HepG2 (cell line): ENCODE measurements around the gene ABAT. TPM values are rescaled to one million over a fixed set of nuclear protein-coding genes. Genes with fewer than 3 reads are reported as not detected.

Source experiments
- CCDC6 ChIP-seq: sonication (generic); formaldehyde crosslinking; IDR thresholded peaks from 2 replicates; pipeline ENCODE4 v1.8.1; 2022; ENCODE audit warnings: mild to moderate bottlenecking, missing genetic modification reagents, moderate library complexity
- ELF3 ChIP-seq: IDR thresholded peaks from 2 replicates; pipeline ENCODE4 v1.6.1; 2016; ENCODE audit warnings: missing genetic modification reagents, missing compliant biosample characterization
- FOXA1 ChIP-seq, 2 experiments: fragments of 450-650 bp in 1 of 2; sonication (generic) in 1 of 2; formaldehyde crosslinking in 1 of 2; IDR thresholded peaks; 2 replicates each; pipeline versions ENCODE4 v1.4.0 to v1.6.1; 2016 to 2020; ENCODE audit warnings: missing genetic modification reagents in 1 of 2
- HMGA1 ChIP-seq: sonication (generic); formaldehyde crosslinking; conservative IDR thresholded peaks from 2 replicates; pipeline ENCODE4 v1.4.0; 2020; ENCODE audit warnings: missing genetic modification reagents
- MED13 ChIP-seq: sonication (generic); formaldehyde crosslinking; IDR thresholded peaks from 2 replicates; pipeline ENCODE4 v1.5.0; 2020; ENCODE audit warnings: missing genetic modification reagents
- PAX8 ChIP-seq: sonication (generic); formaldehyde crosslinking; IDR thresholded peaks from 2 replicates; pipeline ENCODE4 v1.8.0; 2022; ENCODE audit warnings: mild to moderate bottlenecking, missing genetic modification reagents, borderline replicate concordance
- RNF2 ChIP-seq: fragments of 450-650 bp; conservative IDR thresholded peaks from 2 replicates; pipeline ENCODE4 v1.6.1; 2016; ENCODE audit warnings: low read depth
- SMARCE1 ChIP-seq: fragments of 450-650 bp; IDR thresholded peaks from 2 replicates; pipeline ENCODE4 v1.6.1; 2017; ENCODE audit warnings: borderline replicate concordance
- SMYD3 ChIP-seq: sonication (generic); formaldehyde crosslinking; IDR thresholded peaks from 2 replicates; pipeline ENCODE4 v1.8.1; 2023; ENCODE audit warnings: mild to moderate bottlenecking, missing genetic modification reagents
- SP1 ChIP-seq, 2 experiments: fragments of 450-650 bp in 1 of 2; sonication (generic) in 1 of 2; formaldehyde crosslinking in 1 of 2; IDR thresholded peaks; 2 replicates each; pipeline versions ENCODE4 v1.4.0 to v1.6.1; 2016 to 2020; ENCODE audit warnings: missing genetic modification reagents in 1 of 2
- TARDBP ChIP-seq: sonication (generic); formaldehyde crosslinking; IDR thresholded peaks from 2 replicates; pipeline ENCODE4 v1.8.0; 2022; ENCODE audit warnings: mild to moderate bottlenecking, missing genetic modification reagents
- TCF7 ChIP-seq: sonication (generic); IDR thresholded peaks from 2 replicates; pipeline ENCODE4 v1.6.1; 2016; ENCODE audit warnings: antibody characterized with exemption, low read depth
- ZBTB42 ChIP-seq: sonication (generic); formaldehyde crosslinking; IDR thresholded peaks from 2 replicates; pipeline ENCODE4 v1.5.0; 2020; ENCODE audit warnings: mild to moderate bottlenecking, missing genetic modification reagents
- ZNF549 ChIP-seq: sonication (generic); formaldehyde crosslinking; IDR thresholded peaks from 2 replicates; pipeline ENCODE4 v1.5.0; 2020; ENCODE audit warnings: missing genetic modification reagents
- ZNF615 ChIP-seq: sonication (generic); formaldehyde crosslinking; IDR thresholded peaks from 2 replicates; pipeline ENCODE4 v1.5.0; 2020; ENCODE audit warnings: mild to moderate bottlenecking, missing genetic modification reagents, borderline replicate concordance
- ZNF678 ChIP-seq: sonication (generic); formaldehyde crosslinking; IDR thresholded peaks from 2 replicates; pipeline ENCODE4 v1.4.0; 2020; ENCODE audit warnings: mild to moderate bottlenecking, missing genetic modification reagents
- ZNF773 ChIP-seq: sonication (generic); formaldehyde crosslinking; IDR thresholded peaks from 2 replicates; pipeline ENCODE4 v1.4.0; 2020; ENCODE audit warnings: missing genetic modification reagents, borderline replicate concordance
- ZNF879 ChIP-seq: sonication (generic); formaldehyde crosslinking; IDR thresholded peaks from 2 replicates; pipeline ENCODE4 v1.8.1; 2023; ENCODE audit warnings: missing genetic modification reagents
- polyA plus RNA-seq, 8 experiments: library from polyadenylated mRNA; depleted of rRNA in 3 of 8; stranded (reverse) in 7 of 8; unstranded in 1 of 8; fragments of >200 nt; fragmentation: Illumina TruSeq in 4 of 8; extraction: Trizol in 4 of 8; gene quantifications; 2 replicates each; pipeline versions ENCODE4 v1.2.1 to v1.2.3, GENCODE V29; 2011 to 2016; ENCODE audit warnings: low read depth in 4 of 8, missing spikeins in 1 of 8, mixed read lengths in 1 of 8; ENCODE audit not compliant: insufficient read depth in 1 of 8
- total RNA-seq, 5 experiments: library from RNA; depleted of rRNA; stranded (reverse); fragments of >200 nt; fragmentation: Illumina TruSeq; extraction: Trizol; gene quantifications; 2 replicates each; pipeline ENCODE4 v1.2.3, GENCODE V29; 2016; ENCODE audit warnings: low read depth in 1 of 5
- TF ChIP-seq, protein P1 (sequence below), 2 experiments: fragments of 450-650 bp in 1 of 2; sonication (generic) in 1 of 2; formaldehyde crosslinking in 1 of 2; IDR thresholded peaks; 2 replicates each; pipeline versions ENCODE4 v1.6.1 to v1.8.0; 2016 to 2022; ENCODE audit warnings: antibody characterized with exemption in 1 of 2, mild to moderate bottlenecking in 1 of 2, missing genetic modification reagents in 1 of 2
- TF ChIP-seq, protein P2 (sequence below): sonication (generic); formaldehyde crosslinking; IDR thresholded peaks from 2 replicates; pipeline ENCODE4 v1.8.0; 2022; ENCODE audit warnings: mild to moderate bottlenecking, missing genetic modification reagents, moderate library complexity

Gene ABAT
- total and polyA plus RNA-seq, 2 of the 13 experiments (the other 11 are each of a cell fraction or from before 2014, with no cell fraction given) = 47.6 to 97.3 TPM

DNA sequence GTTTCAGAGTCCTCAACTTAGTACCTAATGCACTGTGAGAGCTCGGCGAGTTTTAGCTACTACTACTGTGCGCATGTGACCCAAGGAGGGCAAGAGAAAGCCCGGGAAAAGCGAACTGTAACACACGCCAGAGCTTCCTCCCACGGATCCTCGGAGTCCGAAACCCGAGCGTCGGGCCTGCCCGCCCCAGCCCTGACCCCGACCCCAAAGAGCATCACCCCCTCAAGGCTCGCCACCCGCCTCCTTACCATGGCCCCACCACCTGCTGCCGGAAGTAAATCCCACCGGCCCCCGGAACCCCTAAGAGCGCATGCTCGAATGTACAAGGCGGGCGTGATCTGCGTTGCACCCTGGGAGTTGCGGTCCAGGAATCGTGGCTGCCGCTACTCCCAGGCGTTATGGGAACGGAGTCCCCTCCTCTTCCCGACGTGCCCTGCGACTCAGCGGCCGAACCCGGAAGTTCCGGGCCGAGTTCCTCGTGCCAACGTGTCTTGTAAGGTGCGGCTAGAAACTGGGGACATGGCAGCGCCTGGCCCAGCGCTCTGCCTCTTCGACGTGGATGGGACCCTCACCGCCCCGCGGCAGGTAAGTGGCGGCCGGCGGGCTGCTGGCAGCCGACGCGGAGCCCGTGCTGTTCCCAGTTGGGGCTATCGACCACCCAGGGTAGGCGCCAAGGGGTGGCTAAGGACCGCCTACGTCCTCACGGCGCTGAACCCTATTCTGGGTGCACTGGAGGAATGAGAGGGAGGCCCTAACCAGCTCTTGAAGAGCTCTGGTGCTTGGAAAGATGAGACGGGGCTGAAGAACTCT, 123.2 kb downstream of the ABAT start, which contains the start of the genes PMM2 and TMEM186 (continued):
- TF ChIP-seq, protein P1, sequence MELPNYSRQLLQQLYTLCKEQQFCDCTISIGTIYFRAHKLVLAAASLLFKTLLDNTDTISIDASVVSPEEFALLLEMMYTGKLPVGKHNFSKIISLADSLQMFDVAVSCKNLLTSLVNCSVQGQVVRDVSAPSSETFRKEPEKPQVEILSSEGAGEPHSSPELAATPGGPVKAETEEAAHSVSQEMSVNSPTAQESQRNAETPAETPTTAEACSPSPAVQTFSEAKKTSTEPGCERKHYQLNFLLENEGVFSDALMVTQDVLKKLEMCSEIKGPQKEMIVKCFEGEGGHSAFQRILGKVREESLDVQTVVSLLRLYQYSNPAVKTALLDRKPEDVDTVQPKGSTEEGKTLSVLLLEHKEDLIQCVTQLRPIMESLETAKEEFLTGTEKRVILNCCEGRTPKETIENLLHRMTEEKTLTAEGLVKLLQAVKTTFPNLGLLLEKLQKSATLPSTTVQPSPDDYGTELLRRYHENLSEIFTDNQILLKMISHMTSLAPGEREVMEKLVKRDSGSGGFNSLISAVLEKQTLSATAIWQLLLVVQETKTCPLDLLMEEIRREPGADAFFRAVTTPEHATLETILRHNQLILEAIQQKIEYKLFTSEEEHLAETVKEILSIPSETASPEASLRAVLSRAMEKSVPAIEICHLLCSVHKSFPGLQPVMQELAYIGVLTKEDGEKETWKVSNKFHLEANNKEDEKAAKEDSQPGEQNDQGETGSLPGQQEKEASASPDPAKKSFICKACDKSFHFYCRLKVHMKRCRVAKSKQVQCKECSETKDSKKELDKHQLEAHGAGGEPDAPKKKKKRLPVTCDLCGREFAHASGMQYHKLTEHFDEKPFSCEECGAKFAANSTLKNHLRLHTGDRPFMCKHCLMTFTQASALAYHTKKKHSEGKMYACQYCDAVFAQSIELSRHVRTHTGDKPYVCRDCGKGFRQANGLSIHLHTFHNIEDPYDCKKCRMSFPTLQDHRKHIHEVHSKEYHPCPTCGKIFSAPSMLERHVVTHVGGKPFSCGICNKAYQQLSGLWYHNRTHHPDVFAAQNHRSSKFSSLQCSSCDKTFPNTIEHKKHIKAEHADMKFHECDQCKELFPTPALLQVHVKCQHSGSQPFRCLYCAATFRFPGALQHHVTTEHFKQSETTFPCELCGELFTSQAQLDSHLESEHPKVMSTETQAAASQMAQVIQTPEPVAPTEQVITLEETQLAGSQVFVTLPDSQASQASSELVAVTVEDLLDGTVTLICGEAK (IDR thresholded peaks at IDR 0.05) = peak; percentile 78
- TF ChIP-seq, protein P1 (CRISPR knock-in tag; IDR thresholded peaks at IDR 0.05) = peak; percentile 97
- TF ChIP-seq ZNF549 (no peak), ZBTB42 (CRISPR knock-in tag) (peak; percentile 94), ZNF615 (CRISPR knock-in tag) (no peak), ZNF773 (CRISPR knock-in tag) (peak; percentile 98), SMARCE1 (no peak), SP1 (IDR thresholded peaks at IDR 0.05) (no peak), SP1 (CRISPR knock-in tag; IDR thresholded peaks at IDR 0.05) (peak; percentile 77), HMGA1 (no peak), MED13 (CRISPR knock-in tag) (peak; percentile 65), TARDBP (CRISPR knock-in tag) (peak; percentile 98), PAX8 (CRISPR knock-in tag) (no peak), ZNF678 (CRISPR knock-in tag) (peak; percentile 98), CCDC6 (peak; percentile 98), ZNF879 (CRISPR knock-in tag) (peak; percentile 90; the same call in 1 of the 2 replicates), FOXA1 (IDR thresholded peaks at IDR 0.05) (no peak), FOXA1 (CRISPR knock-in tag; IDR thresholded peaks at IDR 0.05) (no peak), ELF3 (CRISPR knock-in tag) (peak; percentile 100), RNF2 (peak; percentile 100), TCF7 (peak; percentile 5; the same call in 1 of the 2 replicates), SMYD3 (peak; percentile 99)
- TF ChIP-seq, protein P2, sequence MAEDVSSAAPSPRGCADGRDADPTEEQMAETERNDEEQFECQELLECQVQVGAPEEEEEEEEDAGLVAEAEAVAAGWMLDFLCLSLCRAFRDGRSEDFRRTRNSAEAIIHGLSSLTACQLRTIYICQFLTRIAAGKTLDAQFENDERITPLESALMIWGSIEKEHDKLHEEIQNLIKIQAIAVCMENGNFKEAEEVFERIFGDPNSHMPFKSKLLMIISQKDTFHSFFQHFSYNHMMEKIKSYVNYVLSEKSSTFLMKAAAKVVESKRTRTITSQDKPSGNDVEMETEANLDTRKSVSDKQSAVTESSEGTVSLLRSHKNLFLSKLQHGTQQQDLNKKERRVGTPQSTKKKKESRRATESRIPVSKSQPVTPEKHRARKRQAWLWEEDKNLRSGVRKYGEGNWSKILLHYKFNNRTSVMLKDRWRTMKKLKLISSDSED = peak; percentile 45; the same call in 1 of the 2 replicates
